NCI-H1694 (cell line): Measurements from ENCODE around the gene MCTP1.
A peak's percentile ranks its signal among the peaks of the same experiment; 100 is the strongest.
"Not testable (repeated sequence)": the region's sequence is repeated elsewhere in the genome, so short reads cannot be mapped to it uniquely, and the experiment has no call there.

ENCODE experiments used
- DNase-seq: peaks from one replicate; lab custom pipeline; 2025; lab: John Stamatoyannopoulos, UW

The MCTP1 gene

GRCh38 chr5:95029569-95030366, 255.1 kb downstream of the MCTP1 start:
- DNase-seq: no peak

- DNase-seq: no peak
Measured at GRCh38 chr5:95027775-95028174, 257.1 kb downstream of the MCTP1 start.

- no peak for DNase-seq
Measured at GRCh38 chr5:95027151-95027721, 257.7 kb downstream of the MCTP1 start.

- DNase-seq: no peak
Measured at GRCh38 chr5:95026718-95027117, 258.2 kb downstream of the MCTP1 start.

GRCh38 chr5:95022967-95023695, 261.8 kb downstream of the MCTP1 start:
- no peak for DNase-seq

- no peak for DNase-seq
Measured at GRCh38 chr5:95020345-95020744, 264.5 kb downstream of the MCTP1 start.

- DNase-seq: no peak
Measured at GRCh38 chr5:95018946-95019345, 265.9 kb downstream of the MCTP1 start.

GRCh38 chr5:95018511-95018910, 266.4 kb downstream of the MCTP1 start:
- DNase-seq: no peak

GRCh38 chr5:95009812-95010211, 275.1 kb downstream of the MCTP1 start:
- DNase-seq: no peak

GRCh38 chr5:95007921-95008597, 276.8 kb downstream of the MCTP1 start:
- DNase-seq: no peak

- no peak for DNase-seq
Measured at GRCh38 chr5:95005811-95006210, 279.1 kb downstream of the MCTP1 start.

GRCh38 chr5:94998670-94999069, 286.2 kb downstream of the MCTP1 start:
- no peak for DNase-seq

- not testable (repeated sequence) for DNase-seq
Measured at GRCh38 chr5:94994537-94994936, 290.4 kb downstream of the MCTP1 start.

- peak; percentile 30 for DNase-seq
Measured at GRCh38 chr5:94993491-94993890, 291.4 kb downstream of the MCTP1 start.

GRCh38 chr5:94992325-94992724, 292.6 kb downstream of the MCTP1 start:
- no peak for DNase-seq

GRCh38 chr5:94983861-94984535, 300.9 kb downstream of the MCTP1 start:
- no peak for DNase-seq

GRCh38 chr5:94977437-94977836, 307.5 kb downstream of the MCTP1 start:
- DNase-seq: no peak

- DNase-seq: no peak
Measured at GRCh38 chr5:94976853-94977252, 308.0 kb downstream of the MCTP1 start.

GRCh38 chr5:94972268-94972667, 312.6 kb downstream of the MCTP1 start:
- DNase-seq: no peak

GRCh38 chr5:94969174-94969573, 315.7 kb downstream of the MCTP1 start:
- peak; percentile 27 for DNase-seq

GRCh38 chr5:94968507-94969095, 316.3 kb downstream of the MCTP1 start:
- peak; percentile 76 for DNase-seq

GRCh38 chr5:94967525-94967924, 317.4 kb downstream of the MCTP1 start:
- DNase-seq: no peak
